Measurements from ENCODE around the gene KLHL40.

DNA sequence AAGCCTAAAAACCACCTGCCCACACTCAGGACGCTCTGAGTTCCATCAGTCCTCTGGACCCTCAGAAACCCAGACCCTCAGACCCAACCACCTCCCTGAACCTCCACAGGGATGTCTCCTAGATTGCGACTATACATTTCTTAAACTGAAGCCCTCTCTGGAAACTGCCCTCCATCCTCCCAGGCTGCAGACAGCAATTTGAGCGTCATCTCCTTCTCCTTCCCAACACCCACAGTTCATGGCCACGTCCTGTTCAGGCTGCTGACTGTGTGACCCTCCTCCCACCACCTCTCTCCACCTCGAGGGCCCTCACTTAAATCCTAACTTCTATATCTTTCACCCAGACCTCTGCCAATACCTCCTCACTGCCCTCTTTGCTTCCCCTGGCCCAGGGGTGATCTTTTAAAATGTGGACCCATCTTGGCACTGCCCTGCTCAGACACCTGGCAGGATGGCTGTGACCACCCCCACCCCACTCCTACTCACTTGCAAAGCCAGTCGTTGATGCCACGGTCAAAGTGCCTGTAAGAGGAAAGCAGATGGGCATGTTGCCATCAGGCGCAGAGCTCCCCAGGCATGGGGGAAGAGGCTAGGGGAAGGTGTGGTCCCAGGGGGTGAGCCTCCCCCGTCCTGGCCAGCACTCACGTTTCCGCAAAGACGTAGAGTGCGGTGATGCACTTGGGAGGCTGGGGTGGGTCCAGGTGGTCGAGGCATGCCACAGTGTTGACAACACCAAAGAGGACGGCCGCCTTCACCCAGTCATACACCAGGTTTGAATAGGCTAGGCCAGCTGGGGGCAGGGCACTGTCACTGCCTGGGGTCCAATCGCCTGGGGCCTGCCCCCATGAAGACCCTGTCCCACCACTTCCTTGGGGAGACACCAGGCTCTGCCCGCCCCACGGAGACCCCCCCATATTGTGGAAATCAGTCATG, 11.3 kb downstream of the KLHL40 start:
- no peak for TF ChIP-seq CTCF (conservative IDR thresholded peaks at IDR 0.05 in 1 of 2, IDR thresholded peaks at IDR 0.05 in 1 of 2; ENCODE audit: extremely low read depth in 1 of 2, insufficient read depth in 1 of 2, low read depth in 1 of 2, low read length in 2 of 2)
- TF ChIP-seq EZH2 (IDR thresholded peaks at IDR 0.05; ENCODE audit: borderline replicate concordance, low read length): no peak
